Esophagus muscularis mucosa (tissue), 4 donors: ENCODE data around the gene PSMD11. TPM values are rescaled to one million over a fixed set of nuclear protein-coding genes. Genes with fewer than 3 reads are reported as not detected.

Experiments used
- DNase-seq: peaks from one replicate; pipeline ENCODE4 v3.0.0-alpha.2; 2017; ENCODE audit errors: extremely low spot score
- H3K27ac ChIP-seq, 4 donors: fragments of 200-600 bp; sonication (generic); replicated peaks in 1 of 4; 1 replicate in 3 of 4; 2 replicates in 1 of 4; pipeline ENCODE4 v1.5.1; 2016 to 2019; ENCODE audit warnings: mild to moderate bottlenecking in 1 of 4
- H3K27me3 ChIP-seq, 4 donors: fragments of 200-600 bp; sonication (generic); one replicate each; pipeline versions ENCODE4 v1.5.1 to v1.6.0; 2016 to 2019
- H3K36me3 ChIP-seq, 4 donors: fragments of 200-600 bp; sonication (generic); one replicate each; pipeline ENCODE4 v1.5.1; 2016 to 2019
- H3K4me1 ChIP-seq, 4 donors: fragments of 200-600 bp; sonication (generic); one replicate each; pipeline ENCODE4 v1.5.1; 2016 to 2019
- H3K4me3 ChIP-seq, 4 donors: fragments of 200-600 bp; sonication (generic); 1 replicate in 2 of 4; 2 replicates in 2 of 4; pipeline ENCODE4 v1.5.1; 2016 to 2019; ENCODE audit warnings: mild to moderate bottlenecking in 4 of 4, moderate library complexity in 1 of 4
- H3K9me3 ChIP-seq, 4 donors: fragments of 200-600 bp; sonication (generic); 1 replicate in 3 of 4; 2 replicates in 1 of 4; pipeline ENCODE4 v1.5.1; 2016 to 2019
- EP300 ChIP-seq: sonication (generic); formaldehyde crosslinking; IDR thresholded peaks from one replicate; pipeline ENCODE4 v1.6.1; 2017; ENCODE audit warnings: antibody characterized with exemption
- POLR2A ChIP-seq: fragments of 450-650 bp; IDR thresholded peaks from one replicate; pipeline ENCODE4 v1.6.1; 2017; ENCODE audit warnings: antibody characterized with exemption, moderate library complexity, mild to moderate bottlenecking, low read depth
- POLR2AphosphoS5 ChIP-seq, 2 donors: sonication (generic); formaldehyde crosslinking; IDR thresholded peaks; one replicate each; pipeline ENCODE4 v1.6.1; 2017; ENCODE audit warnings: antibody characterized with exemption in 2 of 2
- WGBS: methylation state at CpG from one replicate; pipeline ENCODE4 v1.1.5; 2018; 5-methylcytosine and 5-hydroxymethylcytosine counted together
- intact Hi-C: fragments of 100-400 bp; cut with DNase I; formaldehyde crosslinking; loops from one replicate; pipeline ENCODE4 v1.15.1; 2023
- total RNA-seq, 4 donors: library from RNA; depleted of rRNA; stranded (reverse); fragments of >200 nt; gene quantifications; one replicate each; pipeline versions ENCODE4 v1.1.0 to v1.2.1, GENCODE V29; 2016
- TF ChIP-seq, protein P1 (sequence below), 3 experiments: fragments of 200-600 bp in 2 of 3; fragments of 450-650 bp in 1 of 3; sonication (generic) in 2 of 3; IDR thresholded peaks; one replicate each; pipeline ENCODE4 v1.5.1; 2017 to 2019; ENCODE audit warnings: antibody characterized with exemption in 3 of 3, mild to moderate bottlenecking in 2 of 3, moderate library complexity in 1 of 3

Gene PSMD11
- total RNA-seq, 4 donors from 2014 or later: 39.9 to 70.2 (median 64.7) TPM

DNA sequence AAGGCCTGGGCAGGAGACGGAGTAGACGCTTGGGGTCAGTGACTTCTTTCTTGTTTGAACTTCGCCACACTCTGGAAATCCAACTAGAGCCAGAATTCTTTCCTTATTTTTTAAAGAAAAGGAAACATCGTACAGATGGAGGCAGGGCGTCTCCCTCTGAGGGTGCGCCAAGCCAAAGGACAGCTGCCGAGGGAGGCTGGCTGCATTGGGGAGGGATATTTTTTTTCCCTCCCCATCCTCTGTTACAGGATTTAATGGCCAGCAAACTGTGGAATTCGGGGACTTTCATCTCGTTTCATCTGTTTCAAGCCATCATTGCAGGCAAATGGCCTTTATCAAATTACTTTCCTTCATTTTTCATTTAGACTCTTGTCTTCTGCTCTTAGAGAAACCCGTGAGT, 58.4 kb downstream of the PSMD11 start:
- WGBS: 76% methylated on average over 10 of the region's 10 CpGs
- peaks cover 0 to 4% (median 0%) of the 10 kb centered on the region in 4 donors for H3K36me3 ChIP-seq
- DNase-seq: no peak
- H3K9me3 ChIP-seq: no peaks in the 10 kb centered on the region
- H3K27ac ChIP-seq: no peak overlapping the region
- peaks cover 0 to 16% (median 3%) of the 10 kb centered on the region in 4 donors for H3K4me1 ChIP-seq
- intact Hi-C loops: no loop called here
- TF ChIP-seq POLR2AphosphoS5 (IDR thresholded peaks at IDR 0.05) (no peak), POLR2A (no peak), EP300 (no peak)
- TF ChIP-seq, protein P1, sequence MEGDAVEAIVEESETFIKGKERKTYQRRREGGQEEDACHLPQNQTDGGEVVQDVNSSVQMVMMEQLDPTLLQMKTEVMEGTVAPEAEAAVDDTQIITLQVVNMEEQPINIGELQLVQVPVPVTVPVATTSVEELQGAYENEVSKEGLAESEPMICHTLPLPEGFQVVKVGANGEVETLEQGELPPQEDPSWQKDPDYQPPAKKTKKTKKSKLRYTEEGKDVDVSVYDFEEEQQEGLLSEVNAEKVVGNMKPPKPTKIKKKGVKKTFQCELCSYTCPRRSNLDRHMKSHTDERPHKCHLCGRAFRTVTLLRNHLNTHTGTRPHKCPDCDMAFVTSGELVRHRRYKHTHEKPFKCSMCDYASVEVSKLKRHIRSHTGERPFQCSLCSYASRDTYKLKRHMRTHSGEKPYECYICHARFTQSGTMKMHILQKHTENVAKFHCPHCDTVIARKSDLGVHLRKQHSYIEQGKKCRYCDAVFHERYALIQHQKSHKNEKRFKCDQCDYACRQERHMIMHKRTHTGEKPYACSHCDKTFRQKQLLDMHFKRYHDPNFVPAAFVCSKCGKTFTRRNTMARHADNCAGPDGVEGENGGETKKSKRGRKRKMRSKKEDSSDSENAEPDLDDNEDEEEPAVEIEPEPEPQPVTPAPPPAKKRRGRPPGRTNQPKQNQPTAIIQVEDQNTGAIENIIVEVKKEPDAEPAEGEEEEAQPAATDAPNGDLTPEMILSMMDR (IDR thresholded peaks at IDR 0.05): no peak
- no peak overlapping the region for H3K4me3 ChIP-seq
- no peaks in the 10 kb centered on the region for H3K27me3 ChIP-seq

DNA sequence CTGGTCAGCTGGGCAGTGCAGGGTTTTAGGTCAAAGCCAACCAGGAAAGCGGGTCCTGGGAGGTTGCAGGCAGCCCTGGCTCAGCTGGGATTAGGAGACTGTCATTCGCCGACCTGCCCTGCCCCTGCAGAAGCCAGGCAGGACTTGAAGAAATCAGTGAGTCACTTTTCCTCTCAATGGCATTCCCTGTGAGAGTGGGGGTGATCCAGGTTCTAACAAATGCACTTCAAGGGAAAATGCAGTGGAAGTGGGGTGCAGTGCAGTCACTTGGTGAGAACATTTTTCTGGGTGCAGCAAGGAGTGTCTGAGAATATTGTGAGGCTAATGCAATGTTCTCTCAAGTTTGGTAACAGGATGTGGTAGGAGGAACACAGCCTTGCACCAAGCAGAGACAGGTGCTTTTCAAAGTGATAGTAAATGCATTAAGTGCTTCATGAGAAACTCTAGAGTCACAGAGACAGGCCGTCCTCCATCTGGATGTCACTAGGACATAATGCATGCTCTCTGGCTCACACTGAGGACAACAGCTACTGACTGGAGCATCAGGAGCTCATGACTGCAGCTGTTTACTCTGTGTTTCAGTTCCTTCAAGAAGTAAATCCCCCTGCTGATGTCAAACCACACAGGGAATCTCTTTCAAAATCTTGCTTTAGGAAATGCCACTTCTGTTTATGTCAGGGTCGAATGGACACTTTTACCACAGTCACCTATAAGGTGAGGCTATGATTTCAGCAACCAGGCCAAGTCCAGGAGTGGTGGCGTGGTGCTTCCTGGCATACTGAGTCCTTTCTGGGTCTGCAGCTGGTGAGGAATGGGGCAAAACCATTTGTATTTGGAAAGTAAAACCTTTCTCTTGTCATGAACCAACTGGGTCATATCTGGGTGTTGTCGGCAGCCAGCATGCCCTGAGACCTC, 59.2 kb downstream of the PSMD11 start:
- 68% methylated on average over 5 of the region's 7 CpGs for WGBS
- intact Hi-C loops: no loop called here

DNA sequence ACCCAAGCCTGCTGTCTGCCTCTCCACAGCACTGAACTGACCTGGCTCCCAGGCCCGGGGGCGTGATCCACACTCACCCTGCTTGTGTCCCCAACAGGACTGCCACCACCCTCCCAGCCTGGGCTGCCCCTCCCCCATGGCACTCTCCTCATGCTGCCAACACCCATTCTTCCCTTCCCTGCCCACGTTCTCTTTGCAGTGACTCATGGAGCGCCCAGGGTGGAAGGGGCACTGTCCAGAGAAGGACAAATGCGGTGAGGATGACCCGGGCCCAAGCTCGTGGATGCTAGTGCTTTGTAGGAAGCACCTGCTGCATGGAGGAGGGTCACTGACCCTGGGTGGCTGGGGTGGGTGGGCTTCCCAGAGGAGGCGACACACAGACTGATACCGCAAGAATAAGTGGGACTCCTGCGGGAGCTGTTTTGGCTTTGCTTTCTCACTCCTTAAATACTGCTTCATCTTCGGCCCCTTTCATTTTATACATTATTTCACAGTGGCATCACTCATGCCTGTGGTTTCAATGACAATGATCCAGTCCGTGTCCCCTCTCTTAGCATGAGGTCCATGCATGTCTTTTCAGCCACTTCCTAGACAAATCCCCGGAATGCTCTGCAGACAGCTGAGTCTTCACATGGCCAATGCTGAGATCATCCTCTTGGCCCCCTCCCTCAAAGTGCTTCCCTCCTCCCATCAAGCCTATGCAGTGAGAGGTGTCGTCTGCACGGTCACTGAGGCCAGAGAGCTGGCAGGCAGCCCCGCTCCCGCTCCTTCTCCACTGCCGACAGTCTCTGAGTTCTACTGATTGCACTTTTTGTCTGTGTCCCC, 60.1 kb downstream of the PSMD11 start:
- TF ChIP-seq POLR2A: no peak
- no peak for TF ChIP-seq EP300
- TF ChIP-seq, protein P1 (IDR thresholded peaks at IDR 0.05): no peak
- TF ChIP-seq POLR2AphosphoS5 (IDR thresholded peaks at IDR 0.05): no peak
- Histone ChIP-seq H3K4me1 (peaks cover 0 to 16% (median 3%) of the 10 kb centered on the region in 4 donors), H3K27ac (peak overlapping the region in 1 of 4 donors; percentile 19), H3K27me3 (no peaks in the 10 kb centered on the region), H3K4me3 (no peak overlapping the region), H3K9me3 (no peaks in the 10 kb centered on the region), H3K36me3 (peaks cover 0 to 4% (median 0%) of the 10 kb centered on the region in 4 donors)
- WGBS: 78% methylated on average over 17 of the region's 18 CpGs
- intact Hi-C loops: no loop called here
- DNase-seq: no peak

More for the DNA sequence above, 59.2 kb downstream of the PSMD11 start:
- Histone ChIP-seq H3K4me3 (no peak overlapping the region), H3K27ac (peak overlapping the region in 1 of 4 donors; percentile 19), H3K27me3 (no peaks in the 10 kb centered on the region), H3K36me3 (peaks cover 0 to 4% (median 0%) of the 10 kb centered on the region in 4 donors), H3K9me3 (no peaks in the 10 kb centered on the region), H3K4me1 (peaks cover 0 to 16% (median 3%) of the 10 kb centered on the region in 4 donors)
- DNase-seq: no peak
- TF ChIP-seq POLR2AphosphoS5 (IDR thresholded peaks at IDR 0.05) (no peak), POLR2A (no peak), EP300 (no peak)
- TF ChIP-seq, protein P1 (IDR thresholded peaks at IDR 0.05): no peak

DNA sequence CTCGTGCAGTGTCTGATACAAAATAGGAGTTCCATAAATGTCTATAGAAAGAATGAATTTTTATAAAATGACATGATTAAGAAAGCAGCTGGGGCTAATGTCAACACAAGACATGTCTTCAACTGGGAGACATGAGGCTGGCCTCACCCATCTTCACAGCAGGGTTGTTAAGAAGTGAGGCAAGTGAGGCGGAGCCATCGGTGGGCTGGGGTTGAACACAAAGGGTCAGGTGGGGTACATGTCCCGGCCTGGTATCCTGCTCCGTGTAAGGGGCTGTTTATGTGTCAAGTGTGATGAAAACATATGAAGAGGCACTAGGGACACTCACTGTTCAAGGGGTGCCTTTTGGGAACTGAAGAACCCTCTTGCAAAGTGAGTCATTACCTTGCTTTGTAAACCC, 64.6 kb downstream of the PSMD11 start:
- H3K4me1 ChIP-seq: peaks cover 0 to 10% (median 3%) of the 10 kb centered on the region in 4 donors
- intact Hi-C loops: no loop called here
- H3K9me3 ChIP-seq: no peaks in the 10 kb centered on the region
- no peak for DNase-seq
- H3K4me3 ChIP-seq: no peak overlapping the region
- no peaks in the 10 kb centered on the region for H3K27me3 ChIP-seq
- no peak overlapping the region for H3K27ac ChIP-seq
- TF ChIP-seq, protein P1 (IDR thresholded peaks at IDR 0.05): no peak
- no peak for TF ChIP-seq EP300
- TF ChIP-seq POLR2A: no peak
- no peak for TF ChIP-seq POLR2AphosphoS5 (IDR thresholded peaks at IDR 0.05)
- H3K36me3 ChIP-seq: peaks cover 0 to 4% (median 0%) of the 10 kb centered on the region in 4 donors
- WGBS: 89% methylated on average over 5 of the region's 5 CpGs
